ENCODE results near the gene HAUS8. TPM values are rescaled to one million over a fixed set of nuclear protein-coding genes. Genes with fewer than 3 reads are reported as not detected.
"Not testable (repeated sequence)": the region's sequence is repeated elsewhere in the genome, so short reads cannot be mapped to it uniquely, and the experiment has no call there.

HAUS8 gene
- total RNA-seq, 1 donor from 2014 or later: 20.5 TPM

DNA sequence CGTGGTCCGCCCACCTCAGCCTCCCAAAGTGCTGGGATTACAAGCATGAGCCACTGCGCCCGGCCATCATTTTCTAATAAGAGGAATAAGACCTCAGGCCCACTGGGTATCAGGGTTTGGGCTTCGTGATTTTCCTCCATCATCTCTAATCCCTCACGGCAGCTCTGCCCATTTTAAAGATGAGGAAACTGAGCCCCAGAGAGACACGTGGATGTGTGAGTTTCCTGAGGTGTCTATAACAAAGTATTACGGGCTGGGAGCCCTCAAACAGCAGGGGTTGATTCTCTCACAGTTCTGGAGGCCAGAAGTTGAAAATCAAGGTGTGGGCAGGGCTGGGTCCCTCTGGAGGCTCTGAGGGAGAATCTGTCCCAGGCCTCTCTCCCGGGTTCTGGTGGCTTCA, 34.0 kb upstream of the HAUS8 start:
- no peak for DNase-seq (ENCODE audit: low read depth)
- TF ChIP-seq, protein P1, sequence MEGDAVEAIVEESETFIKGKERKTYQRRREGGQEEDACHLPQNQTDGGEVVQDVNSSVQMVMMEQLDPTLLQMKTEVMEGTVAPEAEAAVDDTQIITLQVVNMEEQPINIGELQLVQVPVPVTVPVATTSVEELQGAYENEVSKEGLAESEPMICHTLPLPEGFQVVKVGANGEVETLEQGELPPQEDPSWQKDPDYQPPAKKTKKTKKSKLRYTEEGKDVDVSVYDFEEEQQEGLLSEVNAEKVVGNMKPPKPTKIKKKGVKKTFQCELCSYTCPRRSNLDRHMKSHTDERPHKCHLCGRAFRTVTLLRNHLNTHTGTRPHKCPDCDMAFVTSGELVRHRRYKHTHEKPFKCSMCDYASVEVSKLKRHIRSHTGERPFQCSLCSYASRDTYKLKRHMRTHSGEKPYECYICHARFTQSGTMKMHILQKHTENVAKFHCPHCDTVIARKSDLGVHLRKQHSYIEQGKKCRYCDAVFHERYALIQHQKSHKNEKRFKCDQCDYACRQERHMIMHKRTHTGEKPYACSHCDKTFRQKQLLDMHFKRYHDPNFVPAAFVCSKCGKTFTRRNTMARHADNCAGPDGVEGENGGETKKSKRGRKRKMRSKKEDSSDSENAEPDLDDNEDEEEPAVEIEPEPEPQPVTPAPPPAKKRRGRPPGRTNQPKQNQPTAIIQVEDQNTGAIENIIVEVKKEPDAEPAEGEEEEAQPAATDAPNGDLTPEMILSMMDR (conservative IDR thresholded peaks at IDR 0.05; ENCODE audit: low read depth, low read length): no peak
- no peak overlapping the region for H3K4me3 ChIP-seq (ENCODE audit: low read depth, low read length)

DNA sequence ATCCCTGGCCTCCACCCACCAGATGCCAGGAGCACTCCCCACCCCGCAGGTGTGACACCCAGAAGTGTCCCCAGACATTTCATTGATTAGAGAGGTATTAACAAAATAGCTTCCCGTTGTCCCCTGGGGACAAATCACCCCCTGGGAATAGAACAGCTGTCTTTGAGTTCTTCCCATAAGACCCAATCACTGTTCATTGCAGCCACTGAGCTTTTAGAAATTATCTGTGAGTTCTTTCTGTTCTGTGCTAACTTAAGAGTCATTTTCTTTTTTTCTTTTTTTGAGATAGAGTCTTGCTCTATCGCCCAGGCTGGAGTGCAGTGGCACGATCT, 33.2 kb upstream of the HAUS8 start:
- DNase-seq (ENCODE audit: low read depth): no peak
- TF ChIP-seq, protein P1 (conservative IDR thresholded peaks at IDR 0.05; ENCODE audit: low read depth, low read length): no peak
- H3K4me3 ChIP-seq (ENCODE audit: low read depth, low read length): no peak overlapping the region

DNA sequence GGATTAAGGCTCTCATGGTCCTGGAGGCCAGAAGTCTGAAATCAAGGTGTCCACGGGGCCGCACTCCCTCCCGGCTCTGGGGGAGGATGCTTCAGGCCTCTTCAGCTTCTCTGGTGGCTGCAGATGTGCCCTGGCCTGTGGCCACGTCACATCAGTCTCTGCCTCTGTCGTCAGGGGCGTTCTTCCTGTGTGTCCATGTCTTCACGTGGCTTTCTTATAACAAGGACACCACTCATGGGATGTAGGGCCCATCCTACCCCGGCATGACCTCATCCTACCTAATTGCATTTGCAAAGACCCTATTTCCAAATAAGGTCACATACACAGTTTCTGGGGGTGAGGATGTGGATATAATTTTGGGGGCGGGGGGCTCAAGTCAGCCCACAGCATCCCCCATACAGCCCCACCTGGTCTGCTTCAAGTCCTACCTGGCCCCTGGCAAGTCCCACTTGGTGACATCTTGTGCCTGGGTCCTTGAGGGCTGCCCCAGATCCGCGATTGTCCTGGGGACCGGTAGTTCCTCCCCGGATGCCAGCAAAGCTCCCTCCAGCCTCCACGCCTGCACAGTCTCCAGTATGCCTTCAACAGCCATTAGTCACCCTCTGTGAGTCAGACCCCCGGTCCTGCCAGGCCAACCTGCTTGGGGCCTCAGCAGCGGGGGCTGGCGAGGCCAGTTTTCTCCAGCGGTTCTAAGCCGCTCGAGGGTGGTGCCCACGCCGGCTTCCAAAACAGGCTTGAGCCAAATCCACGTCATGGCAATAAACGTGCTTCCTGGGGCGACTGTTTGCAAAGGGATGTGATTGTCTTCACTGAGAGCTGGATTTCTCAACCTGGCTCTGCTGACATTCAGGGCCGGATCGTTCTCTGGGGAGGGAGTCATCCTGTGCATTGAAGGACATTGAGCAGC, 32.5 kb upstream of the HAUS8 start:
- DNase-seq (ENCODE audit: low read depth): peak; percentile 32
- TF ChIP-seq, protein P1 (conservative IDR thresholded peaks at IDR 0.05; ENCODE audit: low read depth, low read length): no peak
- no peak overlapping the region for H3K4me3 ChIP-seq (ENCODE audit: low read depth, low read length)

DNA sequence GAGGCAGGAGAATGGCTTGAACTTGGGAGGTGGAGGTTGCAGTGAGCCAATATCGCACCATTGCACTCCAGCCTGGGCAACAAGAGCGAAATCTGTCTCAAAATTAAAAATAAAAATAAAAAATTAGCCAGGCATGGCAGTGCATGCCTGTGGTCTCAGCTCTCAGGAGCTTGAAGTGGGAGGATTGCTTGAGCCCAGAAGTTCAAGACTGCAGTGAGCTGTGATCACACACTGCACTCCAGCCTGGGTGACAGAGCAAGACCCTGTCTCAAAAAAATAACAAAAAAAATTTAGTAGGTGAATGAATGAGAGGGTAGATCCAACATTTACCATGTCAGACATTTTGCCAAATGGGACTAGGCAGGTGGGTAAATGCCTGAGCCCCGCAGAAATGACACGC, 31.7 kb upstream of the HAUS8 start:
- not testable (repeated sequence) for DNase-seq (ENCODE audit: low read depth); H3K4me3 ChIP-seq (ENCODE audit: low read depth, low read length)

DNA sequence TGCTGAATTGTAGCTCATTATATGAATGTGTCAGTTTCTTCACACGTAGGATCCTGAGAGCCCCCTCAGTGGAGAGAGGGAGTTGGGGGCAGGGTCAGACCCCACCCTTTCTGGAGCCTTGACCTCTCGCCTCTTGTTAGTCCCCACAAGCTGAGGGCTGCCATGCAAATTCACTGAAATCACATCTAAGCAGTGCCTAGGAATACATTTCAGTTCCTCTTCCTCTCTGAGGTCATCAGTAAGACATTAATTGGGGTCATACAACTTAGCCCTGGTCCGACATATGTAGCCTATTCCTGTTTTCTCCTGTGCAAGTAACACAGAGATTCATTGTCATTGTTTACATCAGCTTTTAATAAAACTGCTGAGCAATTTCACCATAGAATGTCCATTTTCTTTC, 30.3 kb upstream of the HAUS8 start:
- DNase-seq (ENCODE audit: low read depth): no peak
- TF ChIP-seq, protein P1 (conservative IDR thresholded peaks at IDR 0.05; ENCODE audit: low read depth, low read length): no peak
- no peak overlapping the region for H3K4me3 ChIP-seq (ENCODE audit: low read depth, low read length)

DNA sequence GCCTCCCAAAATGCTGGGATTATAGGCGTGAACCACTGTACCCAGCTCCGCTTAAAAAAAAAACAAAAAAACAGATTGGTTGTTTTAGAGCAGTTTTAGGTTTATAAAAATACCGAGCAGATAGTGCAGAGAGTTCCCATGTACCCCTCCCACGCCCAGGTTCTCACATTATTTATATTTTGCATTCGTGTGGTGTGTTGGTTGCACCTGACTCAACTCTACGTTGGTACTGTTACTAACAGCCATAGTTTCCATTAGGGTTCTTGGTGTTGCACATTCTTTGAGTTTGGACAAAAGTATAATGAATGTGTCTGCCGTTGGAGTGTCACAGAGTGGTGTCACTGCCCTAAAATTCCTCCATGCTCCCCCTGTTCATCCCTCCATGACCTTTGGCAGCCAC, 29.4 kb upstream of the HAUS8 start:
- TF ChIP-seq, protein P1 (conservative IDR thresholded peaks at IDR 0.05; ENCODE audit: low read depth, low read length): no peak
- no peak overlapping the region for H3K4me3 ChIP-seq (ENCODE audit: low read depth, low read length)
- DNase-seq (ENCODE audit: low read depth): no peak

DNA sequence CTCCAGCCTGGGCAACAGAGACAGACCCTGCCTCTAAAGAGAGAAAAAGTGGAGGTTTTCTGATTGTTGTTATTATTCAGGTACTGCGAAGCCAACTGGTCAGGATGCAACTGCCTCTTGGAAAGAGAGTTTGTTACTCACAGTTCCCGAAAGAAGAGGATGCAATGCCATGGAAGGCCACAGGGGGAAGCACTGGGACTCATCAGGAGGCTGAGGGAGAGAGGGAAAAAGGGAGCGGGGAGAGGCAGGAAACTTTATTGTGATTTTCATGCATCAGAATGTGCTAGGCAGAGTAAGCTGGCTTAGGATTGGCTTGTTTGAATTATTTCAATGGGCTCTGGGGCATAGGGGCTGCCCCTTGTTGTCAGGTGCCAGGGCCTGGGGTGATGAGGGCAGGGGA, 27.9 kb upstream of the HAUS8 start:
- no peak overlapping the region for H3K4me3 ChIP-seq (ENCODE audit: low read depth, low read length)
- TF ChIP-seq, protein P1 (conservative IDR thresholded peaks at IDR 0.05; ENCODE audit: low read depth, low read length): peak; percentile 71
- no peak for DNase-seq (ENCODE audit: low read depth)

All from epithelial cell of proximal tubule (primary cell).